Stimulated activated naive CD4-positive, alpha-beta T cell (primary cell): ENCODE measurements around the gene GABRA4.

ENCODE experiments used
- DNase-seq, 6 experiments: peaks; one replicate each; lab custom pipeline; 2025; lab: John Stamatoyannopoulos, UW

The GABRA4 gene

GRCh38 chr4:46993075-46994006 is at the start of gene GABRA4:
GABRA4 (minus strand) TSS chr4:46993581; CDS start chr4:46993424, 157 bp downstream.
- DNase-seq: no peak

- no peak for DNase-seq
These were observed 47.4 kb upstream of the GABRA4 start for GRCh38 chr4:47040828-47041227.

- DNase-seq: no peak
These were observed 44.9 kb upstream of the GABRA4 start for GRCh38 chr4:47038263-47038662.

- peak in 2 of 6 experiments; percentile 6 to 8 for DNase-seq
These were observed 39.2 kb upstream of the GABRA4 start for GRCh38 chr4:47032405-47033106.

- DNase-seq: peak in 1 of 6 experiments; percentile 30
These were observed 38.5 kb upstream of the GABRA4 start for GRCh38 chr4:47031751-47032404.

- DNase-seq: peak in 2 of 6 experiments; percentile 17 to 30
These were observed 37.8 kb upstream of the GABRA4 start, which contains the start of gene GABRB1 for GRCh38 chr4:47031011-47031678. GABRB1 (plus strand) TSS chr4:47031567.

- no peak for DNase-seq
These were observed 24.1 kb upstream of the GABRA4 start for GRCh38 chr4:47017494-47017893.

GRCh38 chr4:47017081-47017480 is 23.7 kb upstream of the GABRA4 start:
- no peak for DNase-seq

GRCh38 chr4:47013373-47013772 is 20.0 kb upstream of the GABRA4 start:
- no peak for DNase-seq

GRCh38 chr4:47012676-47013075 is 19.3 kb upstream of the GABRA4 start:
- DNase-seq: no peak

- DNase-seq: peak in 3 of 6 experiments; percentile 10 to 19 (median 15)
These were observed 17.6 kb upstream of the GABRA4 start for GRCh38 chr4:47010912-47011446.

GRCh38 chr4:47010347-47010911 is 17.0 kb upstream of the GABRA4 start:
- DNase-seq: no peak

GRCh38 chr4:47002580-47002979 is 9.2 kb upstream of the GABRA4 start:
- DNase-seq: no peak

GRCh38 chr4:47000406-47000805 is 7.0 kb upstream of the GABRA4 start:
- no peak for DNase-seq

- no peak for DNase-seq
These were observed 6.2 kb upstream of the GABRA4 start for GRCh38 chr4:46999566-46999965.

- no peak for DNase-seq
These were observed 625 bp upstream of the GABRA4 start for GRCh38 chr4:46994007-46994405.

- no peak for DNase-seq
These were observed 1.0 kb downstream of the GABRA4 start for GRCh38 chr4:46992338-46992737.

- no peak for DNase-seq
These were observed 6.3 kb downstream of the GABRA4 start for GRCh38 chr4:46986922-46987638.

- no peak for DNase-seq
These were observed 8.6 kb downstream of the GABRA4 start for GRCh38 chr4:46984781-46985180.

- no peak for DNase-seq
These were observed 12.5 kb downstream of the GABRA4 start for GRCh38 chr4:46980851-46981250.

- DNase-seq: no peak
These were observed 13.7 kb downstream of the GABRA4 start for GRCh38 chr4:46979726-46980125.
